ENCODE data around the gene NALF2. TPM values are rescaled to one million over a fixed set of nuclear protein-coding genes. Genes with fewer than 3 reads are reported as not detected.

The NALF2 gene
- 0.74 TPM for total RNA-seq (ENCODE audit: unreplicated experiment)
- long read RNA-seq: 0 reads

DNA sequence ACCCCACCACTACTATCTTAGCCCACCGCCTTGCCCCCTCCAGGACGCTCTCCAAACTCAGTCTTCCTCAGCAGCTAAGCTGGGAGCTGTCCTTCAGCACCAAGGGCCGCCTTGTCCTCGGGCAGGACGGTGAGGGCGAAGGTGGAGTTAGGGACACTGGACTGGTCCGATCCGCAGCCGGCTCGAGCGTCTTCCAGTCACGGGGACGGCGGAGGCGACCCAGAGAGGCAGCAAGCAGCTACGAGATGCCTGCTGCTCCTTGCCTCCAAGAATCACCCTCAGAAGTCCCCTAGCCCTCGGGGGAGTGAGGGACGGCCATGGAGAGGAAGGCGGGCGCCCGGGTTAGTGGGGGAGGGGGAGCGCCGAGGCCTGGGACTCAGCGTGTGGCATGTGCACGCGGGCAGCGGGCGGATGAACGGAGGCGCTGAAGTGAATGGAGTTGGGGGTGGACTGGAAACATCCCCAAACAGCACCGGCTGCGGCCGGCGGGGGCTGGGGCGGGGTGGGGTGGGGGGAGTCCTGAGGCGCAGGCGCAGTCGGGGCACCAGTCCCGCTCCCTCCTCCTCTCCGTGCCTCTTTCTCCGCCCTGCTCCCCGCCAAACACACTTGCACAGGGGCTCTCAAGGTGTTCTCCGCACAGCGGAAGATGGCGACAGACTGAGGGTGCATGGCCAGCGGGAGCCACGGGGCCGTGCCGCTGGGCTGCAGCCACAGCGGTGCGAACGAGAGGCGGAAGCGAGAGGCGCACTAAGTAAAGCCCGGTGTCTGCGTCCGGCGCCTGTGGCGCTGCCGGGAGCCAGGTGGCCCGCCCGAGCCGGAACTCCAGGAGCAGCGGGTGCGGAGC lies at the start of gene NALF2:
Gene NALF2, plus strand, starts transcription at position 545 of the 844 bp plus-strand sequence. CDS start 957 bp downstream, outside the sequence.
- Mint-ChIP-seq H3K36me3 (ENCODE audit: low read depth, unreplicated experiment) (no peaks in the 10 kb centered on the region), H3K4me3 (ENCODE audit: unreplicated experiment) (peak within 1 kb of the TSS; percentile 87), H3K9me3 (ENCODE audit: unreplicated experiment) (no peaks in the 10 kb centered on the region), H3K27me3 (ENCODE audit: unreplicated experiment) (peaks cover 8% of the 10 kb centered on the region), H3K27ac (ENCODE audit: unreplicated experiment) (no peak within 1 kb of the TSS), H3K4me1 (ENCODE audit: unreplicated experiment) (no peaks in the 10 kb centered on the region)
- peak; percentile 74 for DNase-seq (ENCODE audit: low spot score)
- TF ChIP-seq, protein P1, sequence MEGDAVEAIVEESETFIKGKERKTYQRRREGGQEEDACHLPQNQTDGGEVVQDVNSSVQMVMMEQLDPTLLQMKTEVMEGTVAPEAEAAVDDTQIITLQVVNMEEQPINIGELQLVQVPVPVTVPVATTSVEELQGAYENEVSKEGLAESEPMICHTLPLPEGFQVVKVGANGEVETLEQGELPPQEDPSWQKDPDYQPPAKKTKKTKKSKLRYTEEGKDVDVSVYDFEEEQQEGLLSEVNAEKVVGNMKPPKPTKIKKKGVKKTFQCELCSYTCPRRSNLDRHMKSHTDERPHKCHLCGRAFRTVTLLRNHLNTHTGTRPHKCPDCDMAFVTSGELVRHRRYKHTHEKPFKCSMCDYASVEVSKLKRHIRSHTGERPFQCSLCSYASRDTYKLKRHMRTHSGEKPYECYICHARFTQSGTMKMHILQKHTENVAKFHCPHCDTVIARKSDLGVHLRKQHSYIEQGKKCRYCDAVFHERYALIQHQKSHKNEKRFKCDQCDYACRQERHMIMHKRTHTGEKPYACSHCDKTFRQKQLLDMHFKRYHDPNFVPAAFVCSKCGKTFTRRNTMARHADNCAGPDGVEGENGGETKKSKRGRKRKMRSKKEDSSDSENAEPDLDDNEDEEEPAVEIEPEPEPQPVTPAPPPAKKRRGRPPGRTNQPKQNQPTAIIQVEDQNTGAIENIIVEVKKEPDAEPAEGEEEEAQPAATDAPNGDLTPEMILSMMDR (IDR thresholded peaks at IDR 0.05; ENCODE audit: unreplicated experiment): no peak

GRCh38 chrX:69457756-69458155 lies 46.4 kb upstream of the NALF2 start:
- H3K4me3 Mint-ChIP-seq (ENCODE audit: unreplicated experiment): no peak overlapping the region
- TF ChIP-seq, protein P1 (IDR thresholded peaks at IDR 0.05; ENCODE audit: unreplicated experiment): no peak
- no peak for DNase-seq (ENCODE audit: low spot score)
- H3K4me1 Mint-ChIP-seq (ENCODE audit: unreplicated experiment): no peaks in the 10 kb centered on the region
- no peaks in the 10 kb centered on the region for H3K36me3 Mint-ChIP-seq (ENCODE audit: low read depth, unreplicated experiment)
- no peak overlapping the region for H3K27ac Mint-ChIP-seq (ENCODE audit: unreplicated experiment)
- peaks cover 1% of the 10 kb centered on the region for H3K27me3 Mint-ChIP-seq (ENCODE audit: unreplicated experiment)
- H3K9me3 Mint-ChIP-seq (ENCODE audit: unreplicated experiment): no peaks in the 10 kb centered on the region

DNA sequence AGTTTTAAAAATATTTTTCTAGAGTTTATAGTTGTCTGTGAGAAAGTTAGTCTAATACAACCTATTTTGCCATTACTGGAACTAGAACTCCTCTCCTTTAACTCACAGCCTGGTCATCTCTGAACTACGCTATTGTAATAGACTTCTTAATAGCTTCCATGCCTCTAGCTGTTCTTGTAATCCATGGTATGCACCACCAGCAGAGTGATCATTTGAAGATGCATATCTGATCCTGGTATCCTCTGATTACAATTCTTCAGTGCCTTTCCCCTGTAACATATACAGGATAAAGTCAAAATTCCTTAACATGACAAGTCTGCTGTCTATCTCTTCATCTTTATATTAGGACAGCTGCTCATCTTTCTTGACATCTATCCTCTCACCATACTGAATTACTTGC lies 37.6 kb upstream of the NALF2 start:
- Mint-ChIP-seq H3K9me3 (ENCODE audit: unreplicated experiment) (no peaks in the 10 kb centered on the region), H3K36me3 (ENCODE audit: low read depth, unreplicated experiment) (no peaks in the 10 kb centered on the region), H3K4me3 (ENCODE audit: unreplicated experiment) (no peak overlapping the region), H3K27me3 (ENCODE audit: unreplicated experiment) (no peaks in the 10 kb centered on the region), H3K4me1 (ENCODE audit: unreplicated experiment) (no peaks in the 10 kb centered on the region), H3K27ac (ENCODE audit: unreplicated experiment) (no peak overlapping the region)
- TF ChIP-seq, protein P1 (IDR thresholded peaks at IDR 0.05; ENCODE audit: unreplicated experiment): no peak
- DNase-seq (ENCODE audit: low spot score): no peak

GRCh38 chrX:69469975-69470374 lies 34.2 kb upstream of the NALF2 start:
- H3K4me3 Mint-ChIP-seq (ENCODE audit: unreplicated experiment): no peak overlapping the region
- no peaks in the 10 kb centered on the region for H3K9me3 Mint-ChIP-seq (ENCODE audit: unreplicated experiment)
- no peak for DNase-seq (ENCODE audit: low spot score)
- no peaks in the 10 kb centered on the region for H3K36me3 Mint-ChIP-seq (ENCODE audit: low read depth, unreplicated experiment)
- no peak overlapping the region for H3K27ac Mint-ChIP-seq (ENCODE audit: unreplicated experiment)
- H3K4me1 Mint-ChIP-seq (ENCODE audit: unreplicated experiment): no peaks in the 10 kb centered on the region
- TF ChIP-seq, protein P1 (IDR thresholded peaks at IDR 0.05; ENCODE audit: unreplicated experiment): no peak
- no peaks in the 10 kb centered on the region for H3K27me3 Mint-ChIP-seq (ENCODE audit: unreplicated experiment)

GRCh38 chrX:69489625-69490024 lies 14.5 kb upstream of the NALF2 start:
- TF ChIP-seq, protein P1 (IDR thresholded peaks at IDR 0.05; ENCODE audit: unreplicated experiment): no peak
- Mint-ChIP-seq H3K4me1 (ENCODE audit: unreplicated experiment) (no peaks in the 10 kb centered on the region), H3K27me3 (ENCODE audit: unreplicated experiment) (no peaks in the 10 kb centered on the region), H3K27ac (ENCODE audit: unreplicated experiment) (no peak overlapping the region), H3K4me3 (ENCODE audit: unreplicated experiment) (no peak overlapping the region), H3K9me3 (ENCODE audit: unreplicated experiment) (no peaks in the 10 kb centered on the region), H3K36me3 (ENCODE audit: low read depth, unreplicated experiment) (no peaks in the 10 kb centered on the region)
- DNase-seq (ENCODE audit: low spot score): no peak
